A673 (cell line): ENCODE results near the gene ZNF43. TPM values are rescaled to one million over a fixed set of nuclear protein-coding genes. Genes with fewer than 3 reads are reported as not detected.
"Not testable (repeated sequence)": the region's sequence is repeated elsewhere in the genome, so short reads cannot be mapped to it uniquely, and the experiment has no call there.

Experiments used
- BruUV-seq: library from RNA; stranded (reverse); fragments of 400-500 nt; replicated peaks from 2 replicates; lab custom pipeline; 2021; lab: Mats Ljungman, UMichigan
- CTCF ChIA-PET: fragments of 300-600 bp; sonication (Branson Sonifier 250); formaldehyde crosslinking; loops from one replicate; lab custom pipeline; 2022; ENCODE audit warnings: antibody characterized with exemption; lab: Charles Lee
- POLR2A ChIA-PET: fragments of 300-600 bp; sonication (Branson Sonifier 250); formaldehyde crosslinking; loops from one replicate; lab custom pipeline; 2022; ENCODE audit warnings: antibody characterized with exemption; ENCODE audit not compliant: low non-redundant PET; lab: Charles Lee
- DNase-seq: peaks from one replicate; pipeline ENCODE4 v3.0.0-alpha.2; 2015; ENCODE audit warnings: low spot score
- H3K27ac ChIP-seq: fragments of 200-600 bp; sonication (generic); 2 replicates; pipeline ENCODE4 v1.5.1; 2016; ENCODE audit warnings: mixed run types, low read depth, mild to moderate bottlenecking, mixed read lengths, antibody characterized with exemption, low read length; ENCODE audit not compliant: poor library complexity, severe bottlenecking
- H3K27me3 ChIP-seq: fragments of 200-600 bp; sonication (generic); replicated peaks from 2 replicates; pipeline ENCODE4 v1.6.1; 2017; ENCODE audit warnings: mixed run types, low read depth, mild to moderate bottlenecking, mixed read lengths, antibody characterized with exemption, low read length; ENCODE audit not compliant: insufficient read depth, poor library complexity
- H3K36me3 ChIP-seq: fragments of 200-600 bp; sonication (generic); 2 replicates; pipeline ENCODE4 v1.6.1; 2016; ENCODE audit warnings: mixed run types, mild to moderate bottlenecking, mixed read lengths, antibody characterized with exemption, low read length; ENCODE audit not compliant: insufficient read depth, poor library complexity, severe bottlenecking
- H3K4me1 ChIP-seq: fragments of 200-600 bp; sonication (generic); 2 replicates; pipeline ENCODE4 v1.6.1; 2017; ENCODE audit warnings: mixed run types, mild to moderate bottlenecking, mixed read lengths, antibody characterized with exemption, low read length; ENCODE audit not compliant: insufficient read depth, poor library complexity, severe bottlenecking
- H3K4me3 ChIP-seq: fragments of 200-600 bp; sonication (generic); 2 replicates; pipeline ENCODE4 v1.5.1; 2016; ENCODE audit warnings: low read depth, mixed run types, mild to moderate bottlenecking, mixed read lengths, low read length; ENCODE audit not compliant: poor library complexity, severe bottlenecking
- H3K9me3 ChIP-seq: fragments of 200-600 bp; sonication (generic); 2 replicates; pipeline ENCODE4 v1.6.1; 2016; ENCODE audit warnings: mixed run types, low read depth, mild to moderate bottlenecking, mixed read lengths, antibody characterized with exemption, low read length; ENCODE audit not compliant: poor library complexity, severe bottlenecking
- CTCF ChIP-seq: fragments of 300-800, 200-600 bp; sonication (generic); conservative IDR thresholded peaks from 2 replicates; pipeline ENCODE4 v1.5.1; 2017; ENCODE audit warnings: low read depth, mild to moderate bottlenecking, antibody characterized with exemption, low read length, moderate library complexity, mixed read lengths
- EZH2 ChIP-seq: fragments of 200-600 bp; sonication (generic); IDR thresholded peaks from 2 replicates; pipeline ENCODE4 v1.6.1; 2017; ENCODE audit warnings: borderline replicate concordance, low read depth, mild to moderate bottlenecking, mixed read lengths, antibody characterized with exemption, low read length; ENCODE audit not compliant: poor library complexity, severe bottlenecking
- intact Hi-C: fragments of 100-400 bp; cut with micrococcal nuclease; formaldehyde crosslinking; loops from one replicate; pipeline ENCODE4 v1.10.0; 2022; ENCODE audit not compliant: unreplicated experiment
- total RNA-seq: library from RNA; stranded (reverse); gene quantifications from 2 replicates; pipeline ENCODE4 v1.2.3, GENCODE V29; 2021

The ZNF43 gene
- total RNA-seq, 1 experiment from 2014 or later: 31.9 TPM

- Histone ChIP-seq H3K27ac (no peak overlapping the region), H3K27me3 (no peaks in the 10 kb centered on the region), H3K4me3 (no peak overlapping the region), H3K9me3 (peaks cover 6% of the 10 kb centered on the region), H3K4me1 (no peaks in the 10 kb centered on the region), H3K36me3 (peaks cover 46% of the 10 kb centered on the region)
- DNase-seq: no peak
- POLR2A ChIA-PET: no interaction called here
- intact Hi-C loops: no loop called here
- no peak for TF ChIP-seq EZH2
- TF ChIP-seq CTCF: no peak
- no TSS peak for BruUV-seq
- CTCF ChIA-PET: no interaction called here
Measured at GRCh38 chr19:21758296-21758695, 77.7 kb downstream of the ZNF43 start.

- POLR2A ChIA-PET, H3K4me3 ChIP-seq, H3K27me3 ChIP-seq, intact Hi-C loops, CTCF ChIA-PET, BruUV-seq, H3K4me1 ChIP-seq, H3K27ac ChIP-seq, DNase-seq: not testable (repeated sequence)
- peaks cover 46% of the 10 kb centered on the region for H3K36me3 ChIP-seq
- H3K9me3 ChIP-seq: peaks cover 18% of the 10 kb centered on the region
Measured at GRCh38 chr19:21755555-21755954, 80.4 kb downstream of the ZNF43 start.

Other genes with a start within 250 kb of the ZNF43 start
- gene ZNF100, start 68.6 kb downstream of the ZNF43 start, total RNA-seq: 14.6 and 19.2 TPM in 2 replicates
- not detected in 2 replicates for gene ZNF208, start 174.8 kb upstream of the ZNF43 start, total RNA-seq
- gene ZNF257, start 216.3 kb upstream of the ZNF43 start, total RNA-seq: not detected in 2 replicates